Measurements from ENCODE around the gene RAB22A.

The RAB22A gene

DNA sequence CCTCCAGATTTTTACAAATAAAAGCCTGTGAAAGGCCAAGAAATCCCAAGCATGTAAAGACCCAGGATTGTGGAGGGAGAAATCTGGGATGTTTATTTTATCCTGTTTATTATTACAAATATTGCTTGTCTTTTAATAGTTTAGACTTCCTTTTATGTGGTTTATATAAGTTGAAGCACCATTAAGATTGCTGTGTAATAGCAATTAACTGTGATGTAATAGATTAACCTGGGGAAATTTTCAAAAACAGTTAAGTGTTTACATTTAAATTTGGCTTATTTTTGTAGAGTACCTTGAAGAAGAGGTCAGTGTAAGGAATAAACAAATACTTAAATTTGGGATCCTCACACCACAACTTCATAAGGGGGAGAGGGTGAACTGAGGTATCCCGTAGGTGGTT is 106.5 kb downstream of the RAB22A start:
- no peak for DNase-seq (ENCODE audit: low read depth)

GRCh38 chr20:58416835-58417234 is 107.3 kb downstream of the RAB22A start:
- no peak for DNase-seq (ENCODE audit: low read depth)
